Loucy (cell line): ENCODE measurements around the gene CTSC.

Experiments used
- CTCF ChIP-seq: fragments of 200-600 bp; sonication (generic); conservative IDR thresholded peaks from 2 replicates; pipeline ENCODE4 v1.5.1; 2014; ENCODE audit warnings: mild to moderate bottlenecking, antibody characterized with exemption, low read length
- EZH2phosphoT487 ChIP-seq: fragments of 200-600 bp; IDR thresholded peaks from 2 replicates; pipeline ENCODE4 v1.6.1; 2018; ENCODE audit warnings: antibody characterized with exemption, mild to moderate bottlenecking, moderate library complexity, borderline replicate concordance

GRCh38 chr11:88313441-88313840 lies 24.1 kb downstream of the CTSC start:
- TF ChIP-seq CTCF (no peak), EZH2phosphoT487 (no peak)
